GM19238 (cell line): ENCODE data around the gene SVBP.

Source experiments
- DNase-seq: peaks from one replicate; pipeline ENCODE4 v3.0.0; 2011; ENCODE audit warnings: low spot score; ENCODE audit not compliant: insufficient read length

SVBP gene

GRCh38 chr1:42765832-42766740 lies 51.1 kb downstream of the SVBP start:
- no peak for DNase-seq

- no peak for DNase-seq
Observed at GRCh38 chr1:42765269-42765668, 51.9 kb downstream of the SVBP start.

- no peak for DNase-seq
Observed at GRCh38 chr1:42762269-42762668, 54.9 kb downstream of the SVBP start.

GRCh38 chr1:42761567-42761966 lies 55.6 kb downstream of the SVBP start:
- DNase-seq = no peak

- no peak for DNase-seq
Observed at GRCh38 chr1:42759114-42759513, 58.1 kb downstream of the SVBP start.

- DNase-seq = no peak
Observed at GRCh38 chr1:42758641-42759040, 58.6 kb downstream of the SVBP start.

GRCh38 chr1:42757892-42758275 lies 59.3 kb downstream of the SVBP start:
- no peak for DNase-seq
